CD4-positive, alpha-beta T cell (primary cell): ENCODE measurements around the gene FRRS1L. TPM values are rescaled to one million over a fixed set of nuclear protein-coding genes. Genes with fewer than 3 reads are reported as not detected.

Source experiments
- ATAC-seq: fragments of 200-7000 bp; cut with Tn5 transposase; one replicate; pipeline ENCODE4 v1.10.0; 2022; ENCODE audit warnings: mild to moderate bottlenecking; ENCODE audit not compliant: poor library complexity
- CTCF ChIA-PET: fragments of 350-600 bp; sonication (Branson Sonifier 250); formaldehyde crosslinking; loops from one replicate; lab custom pipeline; 2021; ENCODE audit warnings: antibody characterized with exemption, inconsistent platforms; lab: Charles Lee
- POLR2A ChIA-PET: fragments of 350-600 bp; sonication (Branson Sonifier 250); formaldehyde crosslinking; loops from one replicate; lab custom pipeline; 2021; ENCODE audit warnings: antibody characterized with exemption, inconsistent platforms; lab: Charles Lee
- DNase-seq, 14 experiments: peaks; one replicate each; pipeline ENCODE4 v3.0.0-alpha.2; 2013 to 2020; ENCODE audit warnings: mixed read lengths in 2 of 14
- H3K27ac ChIP-seq, 2 donors: one replicate each; pipeline versions ENCODE4 v1.5.1 to v1.7.0; 2013; ENCODE audit warnings: low read length in 2 of 2, low read depth in 1 of 2, mild to moderate bottlenecking in 1 of 2
- H3K27me3 ChIP-seq, 2 experiments: 1 replicate in 1 of 2; 2 replicates in 1 of 2; pipeline versions ENCODE4 v1.6.1 to v1.7.0; 2013; ENCODE audit warnings: low read length in 2 of 2, control low read depth in 1 of 2, mild to moderate bottlenecking in 1 of 2, moderate library complexity in 1 of 2; ENCODE audit not compliant: insufficient read depth in 2 of 2, control insufficient read depth in 1 of 2
- H3K36me3 ChIP-seq: one replicate; pipeline ENCODE4 v1.6.1; 2013; ENCODE audit warnings: low read length, control low read depth; ENCODE audit not compliant: insufficient read depth
- H3K4me1 ChIP-seq: one replicate; pipeline ENCODE4 v1.6.1; 2013; ENCODE audit warnings: low read length, control low read depth; ENCODE audit not compliant: insufficient read depth
- H3K4me3 ChIP-seq: one replicate; pipeline ENCODE4 v1.5.1; 2013; ENCODE audit warnings: mild to moderate bottlenecking, low read length, moderate library complexity
- H3K9me3 ChIP-seq, 2 experiments: 1 replicate in 1 of 2; 2 replicates in 1 of 2; pipeline versions ENCODE4 v1.6.1 to v1.7.0; 2013; ENCODE audit warnings: low read length in 2 of 2, mild to moderate bottlenecking in 2 of 2, control low read depth in 1 of 2, moderate library complexity in 1 of 2; ENCODE audit not compliant: control insufficient read depth in 1 of 2, insufficient read depth in 1 of 2
- H3K27ac Mint-ChIP-seq: one replicate; pipeline ENCODE4 v1.8.0; 2020; ENCODE audit warnings: mixed read lengths
- H3K27me3 Mint-ChIP-seq: one replicate; pipeline ENCODE4 v1.8.0; 2021; ENCODE audit warnings: mixed read lengths
- H3K36me3 Mint-ChIP-seq: one replicate; pipeline ENCODE4 v1.8.0; 2021; ENCODE audit warnings: low read depth, mixed read lengths
- H3K4me1 Mint-ChIP-seq: one replicate; pipeline ENCODE4 v1.8.0; 2021; ENCODE audit warnings: low read depth, mixed read lengths
- H3K4me3 Mint-ChIP-seq: one replicate; pipeline ENCODE4 v1.8.0; 2020; ENCODE audit warnings: mild to moderate bottlenecking, mixed read lengths
- H3K9me3 Mint-ChIP-seq: one replicate; pipeline ENCODE4 v1.8.0; 2020; ENCODE audit warnings: mixed read lengths
- intact Hi-C, 2 experiments: fragments of 100-400 bp; cut with DNase I in 1 of 2; cut with micrococcal nuclease in 1 of 2; formaldehyde crosslinking; loops; one replicate each; pipeline versions ENCODE4 v1.15.1 to v1.9.0; 2023 to 2025; cut with DNase I, micrococcal nuclease
- total RNA-seq, 174 experiments: library from RNA in 2 of 174; stranded (reverse) in 2 of 174; gene quantifications; one replicate each; pipeline ENCODE4 v1.2.3 and lab custom pipeline; 2021 to 2026
- TF ChIP-seq, protein P1 (sequence below): fragments of 200-600 bp; IDR thresholded peaks from one replicate; pipeline ENCODE4 v1.8.0; 2022; ENCODE audit warnings: antibody characterized with exemption, mild to moderate bottlenecking

The FRRS1L gene
- total RNA-seq, 2 experiments from 2014 or later: not detected

DNA sequence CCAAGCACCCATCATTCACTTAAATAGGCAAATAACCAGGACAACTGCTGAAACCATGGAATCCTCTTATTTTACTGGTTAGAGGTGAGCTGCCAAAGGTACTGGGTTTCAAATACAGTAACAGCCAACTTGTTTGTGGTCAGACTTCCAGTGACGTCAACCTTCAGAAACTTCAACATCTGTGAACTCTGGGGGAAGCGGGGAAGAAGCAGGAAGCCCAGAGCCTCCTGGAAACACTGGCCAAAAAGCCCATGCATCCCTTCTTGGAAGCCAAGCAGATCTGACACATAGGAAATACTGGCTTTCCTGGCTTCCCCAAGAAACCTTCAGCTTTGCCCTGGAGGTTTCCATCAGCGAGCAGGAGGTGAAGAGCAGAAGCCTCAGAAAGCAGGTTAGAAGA is 4.9 kb upstream of the FRRS1L start:
- Histone ChIP-seq H3K27ac (no peak overlapping the region), H3K4me1 (no peaks in the 10 kb centered on the region), H3K36me3 (no peaks in the 10 kb centered on the region), H3K27me3 (peaks cover 8 to 25% of the 10 kb centered on the region in 2 experiments), H3K9me3 (peaks cover 0 to 3% of the 10 kb centered on the region in 2 experiments), H3K4me3 (no peak overlapping the region)
- Mint-ChIP-seq H3K27me3 (peaks cover 41% of the 10 kb centered on the region), H3K27ac (no peak overlapping the region), H3K36me3 (no peaks in the 10 kb centered on the region), H3K9me3 (no peaks in the 10 kb centered on the region), H3K4me1 (peaks cover 4% of the 10 kb centered on the region), H3K4me3 (no peak overlapping the region)
- TF ChIP-seq, protein P1, sequence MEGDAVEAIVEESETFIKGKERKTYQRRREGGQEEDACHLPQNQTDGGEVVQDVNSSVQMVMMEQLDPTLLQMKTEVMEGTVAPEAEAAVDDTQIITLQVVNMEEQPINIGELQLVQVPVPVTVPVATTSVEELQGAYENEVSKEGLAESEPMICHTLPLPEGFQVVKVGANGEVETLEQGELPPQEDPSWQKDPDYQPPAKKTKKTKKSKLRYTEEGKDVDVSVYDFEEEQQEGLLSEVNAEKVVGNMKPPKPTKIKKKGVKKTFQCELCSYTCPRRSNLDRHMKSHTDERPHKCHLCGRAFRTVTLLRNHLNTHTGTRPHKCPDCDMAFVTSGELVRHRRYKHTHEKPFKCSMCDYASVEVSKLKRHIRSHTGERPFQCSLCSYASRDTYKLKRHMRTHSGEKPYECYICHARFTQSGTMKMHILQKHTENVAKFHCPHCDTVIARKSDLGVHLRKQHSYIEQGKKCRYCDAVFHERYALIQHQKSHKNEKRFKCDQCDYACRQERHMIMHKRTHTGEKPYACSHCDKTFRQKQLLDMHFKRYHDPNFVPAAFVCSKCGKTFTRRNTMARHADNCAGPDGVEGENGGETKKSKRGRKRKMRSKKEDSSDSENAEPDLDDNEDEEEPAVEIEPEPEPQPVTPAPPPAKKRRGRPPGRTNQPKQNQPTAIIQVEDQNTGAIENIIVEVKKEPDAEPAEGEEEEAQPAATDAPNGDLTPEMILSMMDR: no peak
- ChIA-PET POLR2A (no interaction called here), CTCF (no interaction called here)
- intact Hi-C loops: no loop called here
- ATAC-seq: no peak
- no peak for DNase-seq

DNA sequence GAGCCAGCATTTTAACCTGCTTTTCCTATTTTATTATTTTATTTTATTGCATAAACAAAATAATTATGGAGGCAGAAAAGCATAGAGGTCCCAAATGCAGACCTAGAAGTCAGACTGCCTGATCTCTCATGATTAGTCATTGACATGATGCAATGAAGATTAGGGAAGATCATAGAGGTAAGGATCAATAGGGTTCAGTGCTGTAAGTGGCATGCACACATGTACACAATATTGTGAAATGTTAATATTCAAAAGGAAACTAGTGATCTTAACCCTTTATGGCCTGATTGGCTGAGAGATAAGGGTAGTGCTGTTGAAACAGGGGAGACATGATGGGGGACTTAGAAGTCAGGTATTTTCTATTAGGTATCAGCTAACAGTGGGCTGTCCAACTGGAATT is 1.1 kb upstream of the FRRS1L start:
- Histone ChIP-seq H3K4me3 (no peak overlapping the region), H3K4me1 (no peaks in the 10 kb centered on the region), H3K27me3 (peaks cover 20 to 50% of the 10 kb centered on the region in 2 experiments), H3K36me3 (no peaks in the 10 kb centered on the region), H3K9me3 (peaks cover 0 to 8% of the 10 kb centered on the region in 2 experiments), H3K27ac (no peak overlapping the region)
- H3K36me3 Mint-ChIP-seq: no peaks in the 10 kb centered on the region
- ATAC-seq: no peak
- TF ChIP-seq, protein P1: no peak
- no peak for DNase-seq
- H3K9me3 Mint-ChIP-seq: peaks cover 4% of the 10 kb centered on the region
- ChIA-PET POLR2A (no interaction called here), CTCF (no interaction called here)
- peaks cover 71% of the 10 kb centered on the region for H3K27me3 Mint-ChIP-seq
- peaks cover 4% of the 10 kb centered on the region for H3K4me1 Mint-ChIP-seq
- intact Hi-C loops: no loop called here
- no peak overlapping the region for H3K27ac Mint-ChIP-seq
- no peak overlapping the region for H3K4me3 Mint-ChIP-seq

DNA sequence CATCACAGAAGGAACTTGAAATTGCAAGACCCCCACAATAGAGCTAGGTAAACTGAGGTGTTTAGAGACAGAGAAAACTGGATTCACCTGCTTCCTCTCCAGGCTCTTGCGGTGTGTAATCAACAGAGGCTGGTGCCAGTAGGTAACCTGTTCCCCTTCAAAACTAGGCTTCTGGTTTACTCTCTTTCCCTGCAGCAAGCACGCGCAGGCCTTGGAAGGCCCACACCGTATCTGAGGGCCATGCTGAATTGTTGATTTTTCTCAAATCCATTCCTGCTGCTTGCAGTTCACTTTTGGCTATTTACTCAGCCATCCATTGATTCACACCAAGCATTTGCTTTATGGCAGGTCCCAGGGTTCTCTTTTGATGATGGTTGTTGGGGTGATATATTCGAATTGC is 667 bp upstream of the FRRS1L start:
- H3K4me1 ChIP-seq: no peaks in the 10 kb centered on the region
- intact Hi-C loops: no loop called here
- H3K9me3 Mint-ChIP-seq: peaks cover 4% of the 10 kb centered on the region
- peaks cover 4% of the 10 kb centered on the region for H3K4me1 Mint-ChIP-seq
- peaks cover 20 to 50% of the 10 kb centered on the region in 2 experiments for H3K27me3 ChIP-seq
- H3K36me3 Mint-ChIP-seq: no peaks in the 10 kb centered on the region
- H3K4me3 Mint-ChIP-seq: no peak overlapping the region
- no peaks in the 10 kb centered on the region for H3K36me3 ChIP-seq
- peaks cover 74% of the 10 kb centered on the region for H3K27me3 Mint-ChIP-seq
- ChIA-PET POLR2A (no interaction called here), CTCF (no interaction called here)
- no peak overlapping the region for H3K27ac ChIP-seq
- no peak for DNase-seq
- H3K27ac Mint-ChIP-seq: no peak overlapping the region
- ATAC-seq: no peak
- H3K9me3 ChIP-seq: peaks cover 0 to 8% of the 10 kb centered on the region in 2 experiments
- TF ChIP-seq, protein P1: no peak
- H3K4me3 ChIP-seq: no peak overlapping the region
